H1 (cell line): ENCODE results near the gene SMARCA5.

ENCODE experiments used
- BACH1 ChIP-seq: IDR thresholded peaks from 2 replicates; pipeline ENCODE4 v1.6.1; 2012; ENCODE audit warnings: low read length, improper control_type of control experiment
- CBX8 ChIP-seq: fragments of 300-800, 300-1000 bp; sonication (generic); IDR thresholded peaks from 2 replicates; pipeline ENCODE4 v1.7.1; 2016; ENCODE audit warnings: low read depth, low read length, borderline replicate concordance
- CHD1 ChIP-seq: IDR thresholded peaks from 2 replicates; pipeline ENCODE4 v1.6.1; 2012; ENCODE audit warnings: low read depth, low read length, improper control_type of control experiment
- CHD7 ChIP-seq: fragments of 300-600 bp; sonication (generic); IDR thresholded peaks from 2 replicates; pipeline ENCODE4 v1.7.1; 2012; ENCODE audit warnings: low read length, moderate library complexity, mild to moderate bottlenecking, inconsistent platforms; ENCODE audit not compliant: insufficient replicate concordance
- CREB1 ChIP-seq: IDR thresholded peaks from 2 replicates; pipeline ENCODE4 v1.6.1; 2012; ENCODE audit warnings: inconsistent platforms
- EZH2 ChIP-seq: fragments of 200-600 bp; sonication (generic); IDR thresholded peaks from 2 replicates; pipeline ENCODE4 v1.7.1; 2012; ENCODE audit warnings: low read depth, mild to moderate bottlenecking, moderate library complexity, low read length, inconsistent platforms; ENCODE audit not compliant: severe bottlenecking
- JUND ChIP-seq: IDR thresholded peaks from 2 replicates; pipeline ENCODE4 v1.6.1; 2011; ENCODE audit warnings: mild to moderate bottlenecking, improper control_type of control experiment, low read length
- MAX ChIP-seq: IDR thresholded peaks from 2 replicates; pipeline ENCODE4 v1.6.1; 2012; ENCODE audit warnings: inconsistent platforms
- TF ChIP-seq, protein P1 (sequence below), 3 experiments: IDR thresholded peaks; 1 replicate in 2 of 3; 2 replicates in 1 of 3; pipeline versions ENCODE4 v1.5.1 to v1.6.1; 2011; ENCODE audit warnings: low read length in 3 of 3, mild to moderate bottlenecking in 3 of 3, inconsistent platforms in 2 of 3, low read depth in 1 of 3, moderate library complexity in 1 of 3; ENCODE audit not compliant: insufficient read depth in 1 of 3; ENCODE audit errors: control extremely low read depth in 1 of 3
- TF ChIP-seq, protein P2 (sequence below): IDR thresholded peaks from 2 replicates; pipeline ENCODE4 v1.6.1; 2012; ENCODE audit warnings: inconsistent platforms

DNA sequence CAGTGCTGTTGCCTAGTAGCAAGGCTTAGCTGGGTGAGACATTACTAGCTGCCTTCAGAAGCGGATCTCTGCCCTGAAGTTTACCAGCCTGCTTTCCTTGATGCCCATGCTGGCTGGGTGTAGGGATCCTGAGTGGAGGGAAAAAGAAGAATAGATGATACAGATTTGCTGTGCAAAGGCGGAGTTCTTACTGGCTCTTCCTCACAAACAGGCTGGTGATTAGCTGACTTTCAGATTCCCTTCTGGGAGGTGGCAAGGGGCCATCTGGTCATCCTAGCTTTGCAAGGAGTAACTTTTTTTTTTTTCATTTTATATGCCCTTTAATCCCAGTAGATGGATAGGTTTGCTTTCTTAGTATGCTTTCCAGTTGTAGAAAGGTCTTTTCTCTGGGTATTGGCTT is 44.8 kb downstream of the SMARCA5 start:
- TF ChIP-seq EZH2 (no peak), CHD1 (no peak), CREB1 (no peak), JUND (no peak), CHD7 (no peak), CBX8 (no peak), MAX (no peak), BACH1 (no peak)
- TF ChIP-seq, protein P1, sequence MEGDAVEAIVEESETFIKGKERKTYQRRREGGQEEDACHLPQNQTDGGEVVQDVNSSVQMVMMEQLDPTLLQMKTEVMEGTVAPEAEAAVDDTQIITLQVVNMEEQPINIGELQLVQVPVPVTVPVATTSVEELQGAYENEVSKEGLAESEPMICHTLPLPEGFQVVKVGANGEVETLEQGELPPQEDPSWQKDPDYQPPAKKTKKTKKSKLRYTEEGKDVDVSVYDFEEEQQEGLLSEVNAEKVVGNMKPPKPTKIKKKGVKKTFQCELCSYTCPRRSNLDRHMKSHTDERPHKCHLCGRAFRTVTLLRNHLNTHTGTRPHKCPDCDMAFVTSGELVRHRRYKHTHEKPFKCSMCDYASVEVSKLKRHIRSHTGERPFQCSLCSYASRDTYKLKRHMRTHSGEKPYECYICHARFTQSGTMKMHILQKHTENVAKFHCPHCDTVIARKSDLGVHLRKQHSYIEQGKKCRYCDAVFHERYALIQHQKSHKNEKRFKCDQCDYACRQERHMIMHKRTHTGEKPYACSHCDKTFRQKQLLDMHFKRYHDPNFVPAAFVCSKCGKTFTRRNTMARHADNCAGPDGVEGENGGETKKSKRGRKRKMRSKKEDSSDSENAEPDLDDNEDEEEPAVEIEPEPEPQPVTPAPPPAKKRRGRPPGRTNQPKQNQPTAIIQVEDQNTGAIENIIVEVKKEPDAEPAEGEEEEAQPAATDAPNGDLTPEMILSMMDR (IDR thresholded peaks at IDR 0.05; ENCODE audit: control extremely low read depth in 1 of 3, insufficient read depth in 1 of 3, low read depth in 1 of 3, low read length in 3 of 3), result no peak
- TF ChIP-seq, protein P2, sequence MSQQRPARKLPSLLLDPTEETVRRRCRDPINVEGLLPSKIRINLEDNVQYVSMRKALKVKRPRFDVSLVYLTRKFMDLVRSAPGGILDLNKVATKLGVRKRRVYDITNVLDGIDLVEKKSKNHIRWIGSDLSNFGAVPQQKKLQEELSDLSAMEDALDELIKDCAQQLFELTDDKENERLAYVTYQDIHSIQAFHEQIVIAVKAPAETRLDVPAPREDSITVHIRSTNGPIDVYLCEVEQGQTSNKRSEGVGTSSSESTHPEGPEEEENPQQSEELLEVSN, result no peak
